T-helper 22 cell (primary cell): Measurements from ENCODE around the gene SULT1A3.
A peak's percentile ranks its signal among the peaks of the same experiment; 100 is the strongest.
"Not testable (repeated sequence)": the region's sequence is repeated elsewhere in the genome, so short reads cannot be mapped to it uniquely, and the experiment has no call there.

ENCODE experiments used
- DNase-seq: peaks from one replicate; pipeline ENCODE4 v3.0.0-alpha.2; 2020; ENCODE audit warnings: low read depth

SULT1A3 gene

DNA sequence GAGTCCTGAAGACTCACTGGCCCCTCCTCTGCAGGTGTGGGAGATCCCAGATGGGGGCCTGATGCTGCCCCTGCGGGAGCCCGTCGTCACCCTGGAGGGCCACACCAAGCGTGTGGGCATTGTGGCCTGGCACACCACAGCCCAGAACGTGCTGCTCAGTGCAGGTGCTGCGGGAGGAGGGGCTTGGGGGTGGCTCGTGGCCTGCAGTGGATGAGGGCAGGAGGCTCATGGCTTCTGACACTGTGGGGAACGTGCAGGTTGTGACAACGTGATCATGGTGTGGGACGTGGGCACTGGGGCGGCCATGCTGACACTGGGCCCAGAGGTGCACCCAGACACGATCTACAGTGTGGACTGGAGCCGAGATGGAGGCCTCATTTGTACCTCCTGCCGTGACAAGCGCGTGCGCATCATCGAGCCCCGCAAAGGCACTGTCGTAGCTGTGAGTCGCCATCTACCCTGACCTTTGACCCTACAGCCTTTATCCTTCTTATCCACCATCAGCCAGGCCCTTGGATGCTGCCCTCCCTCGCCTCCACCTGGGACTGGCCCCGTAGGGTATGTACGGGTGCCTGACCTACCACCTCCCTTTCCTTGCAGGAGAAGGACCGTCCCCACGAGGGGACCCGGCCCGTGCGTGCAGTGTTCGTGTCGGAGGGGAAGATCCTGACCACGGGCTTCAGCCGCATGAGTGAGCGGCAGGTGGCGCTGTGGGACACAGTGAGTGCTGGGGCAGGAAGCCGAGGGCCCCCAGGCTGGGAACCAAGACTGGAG is 12.1 kb upstream of the SULT1A3 start:
- peak; percentile 71 for DNase-seq

DNA sequence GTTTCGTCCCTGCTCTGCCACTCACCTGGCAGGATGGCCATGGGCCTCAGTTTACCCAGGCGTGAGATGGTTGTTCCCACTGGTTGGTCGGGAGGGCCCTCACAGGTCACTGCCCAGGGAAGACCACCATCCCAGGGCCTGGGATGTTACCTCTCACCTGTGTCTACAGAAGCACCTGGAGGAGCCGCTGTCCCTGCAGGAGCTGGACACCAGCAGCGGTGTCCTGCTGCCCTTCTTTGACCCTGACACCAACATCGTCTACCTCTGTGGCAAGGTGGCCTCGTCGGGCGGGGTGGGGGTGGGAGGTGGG is 11.5 kb upstream of the SULT1A3 start:
- DNase-seq: no peak

DNA sequence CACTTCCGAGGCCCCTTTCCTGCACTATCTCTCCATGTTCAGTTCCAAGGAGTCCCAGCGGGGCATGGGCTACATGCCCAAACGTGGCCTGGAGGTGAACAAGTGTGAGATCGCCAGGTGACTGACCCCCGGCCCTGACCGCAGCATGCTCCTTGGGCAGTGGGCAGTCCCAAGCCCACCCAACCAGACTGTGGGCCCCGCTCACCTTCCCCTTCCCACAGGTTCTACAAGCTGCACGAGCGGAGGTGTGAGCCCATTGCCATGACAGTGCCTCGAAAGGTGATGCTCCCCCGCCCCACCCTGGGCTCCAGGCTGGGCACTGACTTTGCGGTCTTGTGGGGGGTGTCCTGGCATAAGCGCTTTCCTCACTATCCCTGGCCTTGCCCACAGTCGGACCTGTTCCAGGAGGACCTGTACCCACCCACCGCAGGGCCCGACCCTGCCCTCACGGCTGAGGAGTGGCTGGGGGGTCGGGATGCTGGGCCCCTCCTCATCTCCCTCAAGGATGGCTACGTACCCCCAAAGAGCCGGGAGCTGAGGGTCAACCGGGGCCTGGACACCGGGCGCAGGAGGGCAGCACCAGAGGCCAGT is 11.0 kb upstream of the SULT1A3 start:
- no peak for DNase-seq

DNA sequence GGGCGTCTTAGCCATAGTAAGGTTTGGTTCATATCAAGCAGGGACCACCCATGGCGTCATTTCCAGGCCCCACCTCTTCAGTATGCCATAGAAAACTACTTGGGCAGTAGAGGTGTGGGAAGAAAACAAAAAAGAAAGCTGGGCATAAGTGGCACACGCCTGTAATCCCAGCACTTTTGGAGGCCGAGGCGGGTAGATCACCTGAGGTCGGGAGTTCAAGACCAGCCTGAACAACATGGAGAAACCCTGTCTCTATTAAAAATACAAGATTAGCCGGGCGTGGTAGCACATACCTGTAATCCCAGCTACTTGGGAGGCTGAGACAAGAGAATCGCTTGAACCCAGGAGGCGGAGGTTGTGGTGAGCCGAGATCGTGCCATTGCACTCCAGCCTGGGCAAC is 7.9 kb upstream of the SULT1A3 start:
- not testable (repeated sequence) for DNase-seq

DNA sequence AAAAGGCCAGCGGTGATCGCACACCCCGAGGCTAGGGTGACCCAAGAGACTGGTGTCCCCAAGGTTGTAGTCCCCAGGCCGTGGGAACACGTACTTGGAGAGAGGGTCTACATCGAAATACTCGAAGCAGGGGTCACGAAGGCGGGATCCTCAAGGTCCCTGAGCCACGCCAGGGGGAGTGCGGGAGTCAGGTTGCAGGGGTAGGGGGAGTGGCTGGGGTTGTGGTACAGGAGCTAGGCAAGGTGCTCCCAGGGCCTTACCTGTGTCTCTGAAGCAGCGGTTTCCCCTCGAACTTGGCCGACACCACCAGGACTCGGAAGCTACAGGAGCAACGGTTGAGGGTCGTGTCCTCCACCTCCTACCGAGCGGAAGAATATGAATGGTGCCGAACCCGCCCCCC is 6.0 kb upstream of the SULT1A3 start:
- not testable (repeated sequence) for DNase-seq

DNA sequence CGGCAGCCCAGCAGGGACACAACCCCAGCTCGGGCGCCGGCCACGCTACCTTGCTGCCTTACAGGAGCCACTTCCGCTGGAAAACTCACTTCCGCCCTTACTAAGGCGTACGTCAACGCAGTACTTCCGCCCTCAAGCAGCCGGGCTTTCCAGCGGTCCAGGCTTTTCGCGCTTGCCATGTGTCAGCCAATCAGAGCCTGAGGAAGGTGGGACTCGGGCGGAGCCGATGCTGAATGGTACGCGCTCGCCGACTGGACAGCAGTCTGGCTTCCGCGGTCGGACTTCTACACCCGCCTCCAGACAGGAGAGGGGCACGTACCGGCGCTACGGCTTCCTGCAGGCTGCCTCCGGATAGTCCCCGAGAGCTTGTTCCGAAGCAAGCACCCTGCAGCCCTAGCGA is 5.4 kb upstream of the SULT1A3 start, which contains the start of the genes BOLA2B and SLX1A:
Gene BOLA2B, minus strand, starts transcription at position 52 of the 400 bp plus-strand sequence. CDS start 71 bp downstream, outside the sequence.
Gene SLX1A, plus strand, starts transcription at position 261 of the 400 bp plus-strand sequence. CDS start 210 bp downstream, outside the sequence.
- DNase-seq: not testable (repeated sequence)

DNA sequence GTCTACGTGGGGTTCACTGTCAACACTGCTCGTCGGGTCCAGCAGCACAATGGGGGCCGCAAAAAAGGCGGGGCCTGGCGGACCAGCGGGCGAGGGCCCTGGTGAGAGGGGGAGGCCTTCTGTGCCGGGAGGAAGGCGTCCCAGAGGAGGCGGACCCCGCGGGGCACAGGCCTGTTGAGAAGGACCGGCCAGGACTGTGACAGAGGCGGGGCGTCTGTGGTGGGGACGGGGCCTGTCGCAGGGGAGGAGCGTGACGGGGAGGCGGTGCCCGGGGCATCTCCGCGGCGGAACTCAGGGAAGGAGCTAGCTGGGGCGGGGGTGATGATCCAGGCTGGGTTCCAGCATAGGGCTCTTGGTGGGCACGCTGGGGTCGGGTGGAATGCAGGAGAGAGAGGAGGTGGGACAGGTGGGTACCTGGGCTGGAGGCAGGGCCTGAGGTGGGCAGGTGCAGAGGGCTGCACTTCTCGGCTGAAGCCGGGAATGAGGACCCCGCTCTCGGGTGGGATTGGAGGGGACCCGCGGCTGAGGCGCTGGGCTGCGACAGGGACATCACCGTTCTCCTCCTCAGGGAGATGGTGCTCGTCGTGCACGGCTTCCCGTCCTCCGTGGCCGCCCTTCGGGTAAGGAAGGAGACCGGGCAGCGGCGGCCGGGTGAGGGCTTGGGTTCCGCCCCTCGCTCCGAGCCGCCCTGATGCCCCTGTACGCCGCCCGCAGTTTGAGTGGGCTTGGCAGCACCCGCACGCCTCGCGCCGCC is 4.7 kb upstream of the SULT1A3 start:
- DNase-seq: not testable (repeated sequence)

DNA sequence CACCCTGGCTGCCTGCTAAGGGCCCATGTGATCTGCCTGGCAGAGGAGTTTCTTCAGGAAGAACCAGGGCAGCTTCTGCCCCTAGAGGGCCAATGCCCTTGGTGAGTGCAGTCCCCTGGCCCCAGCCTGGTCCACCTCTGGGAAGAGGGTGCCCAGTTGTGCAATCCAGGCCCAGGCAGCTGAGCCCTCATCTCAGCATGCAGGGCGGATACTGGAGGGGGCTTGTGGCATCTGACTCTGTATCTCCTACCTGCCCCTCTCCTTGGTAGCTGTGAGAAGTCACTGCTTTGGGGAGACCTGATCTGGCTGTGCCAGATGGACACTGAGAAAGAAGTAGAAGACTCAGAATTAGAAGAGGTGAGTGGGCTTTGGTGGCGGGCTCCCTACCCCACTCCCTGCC is 2.1 kb upstream of the SULT1A3 start:
- not testable (repeated sequence) for DNase-seq

DNA sequence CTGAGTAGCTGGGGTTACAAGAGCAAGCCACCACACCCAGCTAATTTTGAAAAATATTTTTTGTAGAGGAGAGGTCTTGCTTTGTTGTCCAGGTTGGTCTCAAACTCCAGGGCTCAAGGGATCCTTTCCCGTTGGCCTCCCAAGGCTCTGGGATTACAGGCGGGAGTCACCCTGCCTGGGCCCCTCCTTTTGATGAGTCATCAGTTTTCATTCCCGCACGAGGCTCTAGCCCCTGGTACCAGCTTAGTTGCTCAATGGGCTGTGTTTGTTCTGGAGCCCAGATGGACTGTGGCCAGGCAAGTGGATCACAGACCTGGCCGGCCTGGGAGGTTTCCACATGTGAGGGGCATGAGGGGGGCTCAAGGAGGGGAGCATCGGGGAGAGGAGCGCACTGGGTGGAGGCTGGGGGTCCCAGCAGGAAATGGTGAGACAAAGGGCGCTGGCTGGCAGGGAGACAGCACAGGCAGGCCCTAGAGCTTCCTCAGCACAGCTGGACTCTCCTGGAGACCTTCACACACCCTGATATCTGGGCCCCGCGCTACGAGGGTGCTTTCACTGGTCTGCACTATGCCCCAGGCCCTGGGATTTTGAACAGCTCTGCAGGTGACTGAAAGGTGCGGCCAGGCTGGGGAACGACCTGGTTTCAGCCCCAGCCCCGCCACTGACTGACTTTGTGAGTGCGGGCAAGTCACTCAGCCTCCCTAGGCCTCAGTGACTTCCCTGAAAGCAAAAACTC is 721 bp downstream of the SULT1A3 start:
- DNase-seq: not testable (repeated sequence)

DNA sequence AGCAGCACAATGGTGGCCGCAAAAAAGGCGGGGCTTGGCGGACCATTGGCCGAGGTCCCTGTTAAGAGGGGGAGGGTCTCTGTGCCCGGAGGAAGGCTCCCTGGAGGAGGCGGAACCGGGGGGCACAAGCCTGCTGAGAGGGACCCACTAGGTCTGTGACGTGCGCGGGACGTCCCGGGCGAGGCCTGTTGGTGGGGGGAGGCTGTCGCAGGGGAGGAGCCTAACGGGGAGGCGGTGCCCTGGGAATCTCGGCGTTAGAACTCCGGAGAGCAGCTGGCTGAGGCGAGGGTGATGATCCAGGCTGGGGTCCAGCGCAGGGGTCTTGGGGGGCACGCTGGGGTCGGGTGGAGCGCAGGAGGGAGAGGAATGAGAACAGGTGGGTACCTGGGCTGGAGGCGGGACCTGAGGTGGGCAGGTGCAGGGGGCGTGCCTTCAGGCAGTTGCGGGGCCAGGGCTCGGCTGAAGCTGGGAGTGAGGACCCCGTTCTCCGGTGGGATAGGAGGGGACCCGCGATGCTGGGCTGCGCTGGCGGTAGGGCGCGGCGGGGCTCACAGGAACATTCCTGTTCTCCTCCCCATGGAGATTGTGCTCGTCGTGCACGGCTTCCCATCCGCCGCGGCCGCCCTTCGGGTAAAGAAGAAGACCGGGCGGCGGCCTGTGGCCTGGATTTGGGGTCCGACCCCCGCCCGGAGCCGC is 6.6 kb downstream of the SULT1A3 start:
- DNase-seq: not testable (repeated sequence)

DNA sequence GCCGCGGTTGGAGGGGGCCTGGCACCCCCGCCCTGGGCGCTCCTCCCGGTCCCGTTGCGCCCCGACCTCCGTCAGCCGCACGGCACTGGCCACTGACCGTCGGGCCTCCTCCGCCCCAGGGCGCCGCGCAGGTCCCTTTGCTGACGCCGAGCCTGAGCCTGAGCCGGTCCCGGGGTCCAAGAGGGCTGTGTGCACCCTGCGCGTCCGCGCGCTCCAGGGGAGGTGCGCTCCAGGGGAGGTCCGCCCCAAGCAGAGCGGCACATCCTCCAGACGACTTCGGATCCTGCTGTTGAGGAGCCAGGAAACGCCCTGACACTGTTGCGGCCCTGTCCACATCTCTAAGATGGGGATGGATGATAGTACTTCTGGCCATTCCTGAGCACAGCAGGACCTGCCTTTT is 7.2 kb downstream of the SULT1A3 start:
- not testable (repeated sequence) for DNase-seq

DNA sequence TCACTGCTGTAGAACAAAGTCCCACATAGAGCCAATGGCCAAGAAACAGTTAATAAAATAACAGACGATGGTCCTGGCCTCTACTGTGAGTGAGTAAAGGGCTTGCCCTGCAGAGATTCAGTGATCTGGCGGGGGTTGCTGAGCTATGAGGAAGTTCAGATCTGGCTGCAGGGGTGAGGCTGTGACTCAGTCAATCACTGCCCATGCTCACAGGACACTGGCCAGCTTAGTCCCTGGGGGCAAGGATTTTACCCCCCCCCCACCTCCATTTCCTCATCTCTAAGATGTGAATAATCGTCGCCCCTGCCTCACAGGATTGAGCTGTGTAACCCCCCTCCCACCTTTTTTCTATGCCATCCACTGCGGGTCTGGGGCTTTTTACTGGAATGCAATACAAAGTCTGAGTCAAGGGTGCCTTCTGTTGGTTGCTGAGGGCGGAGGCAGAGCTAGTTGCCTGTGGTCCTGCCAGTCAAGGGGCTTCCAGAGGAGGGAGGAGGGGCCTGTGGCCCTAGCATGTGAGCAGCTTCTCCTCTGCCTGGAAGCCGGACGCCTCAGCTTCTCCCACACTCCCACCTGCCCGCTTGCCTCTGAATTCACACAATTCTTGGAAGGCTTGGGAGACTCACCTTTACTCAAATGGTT is 8.1 kb downstream of the SULT1A3 start:
- DNase-seq: not testable (repeated sequence)

DNA sequence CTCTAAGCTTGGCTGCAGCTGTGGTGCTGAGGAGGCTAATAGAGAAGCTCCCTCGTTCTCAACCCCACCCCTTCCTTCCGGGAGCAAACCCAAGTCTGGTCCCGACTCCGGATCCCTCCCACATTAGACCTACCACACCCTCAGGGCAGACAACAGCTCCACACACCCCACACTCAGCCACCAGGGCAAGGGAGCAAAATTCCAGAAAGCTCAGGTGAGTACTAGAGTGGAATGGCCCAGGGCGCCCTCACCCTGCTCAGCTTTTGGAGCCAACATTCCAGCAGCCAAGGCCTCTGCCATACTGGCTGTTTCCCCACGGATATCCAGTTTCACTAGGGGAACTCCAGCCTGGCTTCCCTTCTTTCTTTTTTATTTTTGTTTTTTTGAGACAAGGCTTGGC is 10.0 kb downstream of the SULT1A3 start:
- peak; percentile 52 for DNase-seq

DNA sequence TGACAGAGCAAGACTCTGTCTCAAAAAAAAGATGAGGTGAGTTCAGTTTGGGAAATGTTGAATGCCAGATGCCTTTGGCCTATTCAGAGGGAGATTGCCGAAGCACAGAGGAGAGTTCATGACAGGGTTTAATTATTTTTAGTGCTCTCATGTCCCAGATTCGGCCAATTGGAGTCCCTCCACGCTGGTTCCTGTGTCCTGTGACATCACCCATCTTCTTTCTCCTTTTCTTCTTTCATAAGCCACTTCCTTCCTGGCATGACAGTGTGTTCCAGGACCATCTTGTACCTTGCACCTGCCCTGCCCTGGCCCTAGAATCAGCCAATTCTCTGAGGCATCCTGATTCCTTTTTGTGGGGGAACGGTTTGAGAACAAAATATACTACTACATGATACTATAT is 12.4 kb downstream of the SULT1A3 start:
- not testable (repeated sequence) for DNase-seq

DNA sequence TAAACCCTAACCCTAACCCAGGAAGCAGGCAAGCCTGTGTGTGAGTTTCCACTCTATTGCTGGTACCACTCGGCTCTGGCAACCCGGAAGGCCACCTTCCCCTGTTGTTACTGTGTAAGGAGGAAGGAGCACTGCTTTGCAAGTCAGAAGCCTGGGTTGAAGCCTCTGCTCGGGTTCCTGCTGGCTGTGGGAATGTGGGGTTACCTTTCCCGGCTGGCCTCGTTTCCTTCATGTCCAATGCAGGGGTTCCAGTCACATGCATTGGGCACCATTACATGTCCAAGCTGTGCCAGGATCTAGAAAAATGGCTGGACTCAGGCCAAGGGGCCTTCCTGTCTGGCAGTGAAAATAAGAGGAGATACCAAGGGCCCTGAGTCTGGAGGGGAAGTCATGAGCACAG is 18.0 kb downstream of the SULT1A3 start:
- DNase-seq: not testable (repeated sequence)

DNA sequence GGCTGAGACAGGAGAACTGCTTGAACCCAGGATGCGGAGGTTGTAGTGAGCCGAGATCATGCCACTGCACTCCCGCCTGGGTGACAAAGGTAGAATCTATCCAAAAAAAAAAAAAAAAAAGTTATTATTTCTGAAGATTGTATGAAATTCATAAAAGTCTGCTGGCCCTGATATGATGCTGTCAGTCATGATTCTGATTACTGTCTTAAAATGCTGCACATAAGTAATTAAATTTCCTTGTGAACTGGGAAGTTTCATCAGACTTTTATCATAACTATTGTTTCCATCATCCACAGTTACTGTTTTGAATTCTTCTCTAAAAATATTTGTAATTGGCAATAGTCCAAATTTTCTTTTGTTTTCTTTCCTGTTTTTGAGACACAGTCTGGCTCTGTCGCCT is 49.3 kb downstream of the SULT1A3 start, which contains the start of gene NPIPB13:
Gene NPIPB13, minus strand, starts transcription at position 101 of the 400 bp plus-strand sequence. CDS start 2,906 bp downstream, outside the sequence.
- not testable (repeated sequence) for DNase-seq
